GM18870 (cell line): Measurements from ENCODE around the gene ISM1.

Experiments
- ATAC-seq: cut with Tn5 transposase; IDR thresholded peaks from one replicate; pipeline ENCODE4 v1.9.1; 2021; ENCODE audit warnings: moderate library complexity; ENCODE audit not compliant: unreplicated experiment

The ISM1 gene

GRCh38 chr20:13220904-13221297 lies at the start of gene ISM1:
Gene ISM1, plus strand, starts transcription at chr20:13221274. Its CDS starts 503 bp downstream, at chr20:13221777.
- no peak for ATAC-seq

GRCh38 chr20:13173201-13173600 lies 47.9 kb upstream of the ISM1 start:
- no peak for ATAC-seq

- ATAC-seq, result peak; percentile 65
Observed at GRCh38 chr20:13174402-13174801, 46.7 kb upstream of the ISM1 start.

- no peak for ATAC-seq
Observed at GRCh38 chr20:13180986-13181889, 39.8 kb upstream of the ISM1 start.

GRCh38 chr20:13183005-13183404 lies 38.1 kb upstream of the ISM1 start:
- no peak for ATAC-seq

- no peak for ATAC-seq
Observed at GRCh38 chr20:13186043-13186774, 34.9 kb upstream of the ISM1 start.

GRCh38 chr20:13187899-13188298 lies 33.2 kb upstream of the ISM1 start:
- no peak for ATAC-seq

- ATAC-seq, result no peak
Observed at GRCh38 chr20:13199279-13199678, 21.8 kb upstream of the ISM1 start.

- no peak for ATAC-seq
Observed at GRCh38 chr20:13200767-13201500, 20.1 kb upstream of the ISM1 start.

- no peak for ATAC-seq
Observed at GRCh38 chr20:13202565-13202964, 18.5 kb upstream of the ISM1 start.

GRCh38 chr20:13205425-13205824 lies 15.6 kb upstream of the ISM1 start:
- ATAC-seq, result no peak

GRCh38 chr20:13205848-13206434 lies 15.1 kb upstream of the ISM1 start:
- no peak for ATAC-seq

- ATAC-seq, result no peak
Observed at GRCh38 chr20:13207016-13207415, 14.1 kb upstream of the ISM1 start.

- ATAC-seq, result no peak
Observed at GRCh38 chr20:13211956-13212618, 9.0 kb upstream of the ISM1 start.

- no peak for ATAC-seq
Observed at GRCh38 chr20:13212750-13213149, 8.3 kb upstream of the ISM1 start.

GRCh38 chr20:13213335-13213734 lies 7.7 kb upstream of the ISM1 start:
- ATAC-seq, result no peak

GRCh38 chr20:13216533-13216932 lies 4.5 kb upstream of the ISM1 start:
- no peak for ATAC-seq

- ATAC-seq, result no peak
Observed at GRCh38 chr20:13219327-13220193, 1.5 kb upstream of the ISM1 start.

GRCh38 chr20:13220194-13220903 lies 725 bp upstream of the ISM1 start:
- no peak for ATAC-seq
